GM12892 (cell line): Measurements from ENCODE around the gene C12orf57.

ENCODE experiments used
- DNase-seq: peaks from one replicate; pipeline ENCODE4 v3.0.0; 2011; ENCODE audit not compliant: insufficient read length
- FAIRE-seq: peaks from 2 replicates; lab custom pipeline; 2011; peaks lifted over from hg19 to GRCh38; lab: Jason Lieb, UNC
- POLR2A ChIP-seq: IDR thresholded peaks from 2 replicates; pipeline ENCODE4 v1.6.1; 2011; ENCODE audit warnings: low read depth, low read length, control low read depth
- POLR2AphosphoS5 ChIP-seq: IDR thresholded peaks from 2 replicates; pipeline ENCODE4 v1.6.1; 2011; ENCODE audit warnings: low read depth, low read length, control low read depth
- TAF1 ChIP-seq: IDR thresholded peaks from 2 replicates; pipeline ENCODE4 v1.6.1; 2011; ENCODE audit warnings: low read depth, mild to moderate bottlenecking, control low read depth, low read length, borderline replicate concordance

The C12orf57 gene

GRCh38 chr12:6952121-6952862 lies 8.5 kb downstream of the C12orf57 start:
- DNase-seq: no peak
- TF ChIP-seq POLR2A (peak; percentile 13), POLR2AphosphoS5 (no peak)
- no peak for FAIRE-seq

GRCh38 chr12:6952863-6953441 lies 9.1 kb downstream of the C12orf57 start:
- FAIRE-seq (no peak), DNase-seq (no peak)
- no peak for TF ChIP-seq POLR2A
- no peak for TF ChIP-seq TAF1
- TF ChIP-seq POLR2AphosphoS5: no peak

DNA sequence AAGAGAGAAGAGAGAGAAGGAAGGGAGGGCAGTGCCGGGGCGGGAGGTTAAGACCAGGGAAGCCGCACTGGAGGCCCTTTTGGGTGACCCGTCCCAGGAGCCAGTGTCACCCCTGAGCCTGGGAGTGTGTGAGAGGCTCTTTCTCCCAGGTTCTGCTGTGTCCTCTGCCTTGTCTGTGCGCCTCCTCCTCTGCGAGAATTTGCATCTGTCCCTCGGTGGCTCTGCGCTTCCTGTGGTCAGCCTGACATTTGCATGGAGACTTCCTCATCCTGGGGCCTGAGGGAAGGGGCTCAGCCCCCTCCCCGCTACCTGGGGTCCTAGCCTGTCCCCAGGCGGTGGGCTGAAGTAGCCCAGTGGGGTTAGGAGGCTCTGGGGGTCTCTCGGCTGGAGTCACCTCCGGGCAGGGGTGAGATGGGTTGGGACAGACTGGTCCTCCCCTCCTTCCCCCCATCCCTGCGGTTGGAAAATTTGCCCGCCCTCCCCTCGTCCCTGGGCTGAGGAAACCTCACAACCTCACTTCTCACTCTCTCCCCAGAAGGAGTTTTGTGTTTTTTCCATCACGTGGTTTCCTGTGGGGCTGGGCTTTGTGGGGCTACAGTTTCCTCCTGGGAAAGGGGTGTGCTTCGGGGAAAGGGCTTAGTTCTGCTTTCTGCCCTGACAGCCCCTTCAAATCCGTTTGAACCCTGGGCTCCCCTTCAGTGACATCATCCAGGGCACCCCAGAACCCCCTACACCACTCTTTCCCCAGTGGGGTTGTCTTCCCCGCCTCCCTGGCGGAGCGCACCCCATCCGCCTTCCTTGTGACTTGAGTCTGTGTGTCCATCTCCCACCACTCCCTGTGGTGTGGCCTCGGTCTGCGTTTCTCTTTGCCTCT lies 9.9 kb downstream of the C12orf57 start:
- TF ChIP-seq POLR2A: peak; percentile 97
- peak; percentile 99 for TF ChIP-seq POLR2AphosphoS5
- peak; percentile 90 for TF ChIP-seq TAF1

DNA sequence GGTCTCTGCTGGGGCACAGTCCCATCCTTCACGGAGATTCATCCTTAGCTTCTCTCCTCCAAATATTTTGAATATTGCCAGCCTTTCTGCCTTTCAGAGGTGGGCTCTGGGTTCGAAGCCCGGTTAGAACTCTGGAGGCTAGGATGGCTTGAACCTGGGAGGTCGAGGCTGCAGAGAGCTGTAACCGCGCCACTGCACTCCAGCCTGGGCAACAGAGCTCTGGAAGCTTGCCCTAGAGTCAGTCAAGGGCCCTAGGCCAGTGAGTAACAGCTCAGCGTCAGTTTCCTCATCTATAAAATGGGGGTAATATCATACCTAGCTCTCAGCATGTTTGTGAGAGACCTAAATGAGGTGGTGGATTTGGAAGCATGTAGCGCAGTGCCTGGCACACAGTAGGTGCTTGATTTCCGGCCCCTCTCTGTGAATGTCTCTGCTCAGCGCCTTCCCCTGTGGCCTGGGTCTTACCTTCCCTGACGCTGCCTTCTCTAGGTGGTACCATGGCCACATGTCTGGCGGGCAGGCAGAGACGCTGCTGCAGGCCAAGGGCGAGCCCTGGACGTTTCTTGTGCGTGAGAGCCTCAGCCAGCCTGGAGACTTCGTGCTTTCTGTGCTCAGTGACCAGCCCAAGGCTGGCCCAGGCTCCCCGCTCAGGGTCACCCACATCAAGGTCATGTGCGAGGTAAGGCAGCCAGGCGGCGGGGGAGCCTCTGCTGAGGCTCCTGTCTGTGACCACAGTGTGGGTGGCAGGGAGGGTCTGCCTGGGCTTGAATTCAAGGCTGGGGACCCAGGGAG lies 10.7 kb downstream of the C12orf57 start:
- DNase-seq (no peak), FAIRE-seq (peak; percentile 54)
- TF ChIP-seq POLR2AphosphoS5 (no peak), TAF1 (no peak), POLR2A (no peak; the same call in 1 of the 2 replicates)

More for the DNA sequence above, 9.9 kb downstream of the C12orf57 start:
- FAIRE-seq (peak; percentile 99), DNase-seq (no peak)

DNA sequence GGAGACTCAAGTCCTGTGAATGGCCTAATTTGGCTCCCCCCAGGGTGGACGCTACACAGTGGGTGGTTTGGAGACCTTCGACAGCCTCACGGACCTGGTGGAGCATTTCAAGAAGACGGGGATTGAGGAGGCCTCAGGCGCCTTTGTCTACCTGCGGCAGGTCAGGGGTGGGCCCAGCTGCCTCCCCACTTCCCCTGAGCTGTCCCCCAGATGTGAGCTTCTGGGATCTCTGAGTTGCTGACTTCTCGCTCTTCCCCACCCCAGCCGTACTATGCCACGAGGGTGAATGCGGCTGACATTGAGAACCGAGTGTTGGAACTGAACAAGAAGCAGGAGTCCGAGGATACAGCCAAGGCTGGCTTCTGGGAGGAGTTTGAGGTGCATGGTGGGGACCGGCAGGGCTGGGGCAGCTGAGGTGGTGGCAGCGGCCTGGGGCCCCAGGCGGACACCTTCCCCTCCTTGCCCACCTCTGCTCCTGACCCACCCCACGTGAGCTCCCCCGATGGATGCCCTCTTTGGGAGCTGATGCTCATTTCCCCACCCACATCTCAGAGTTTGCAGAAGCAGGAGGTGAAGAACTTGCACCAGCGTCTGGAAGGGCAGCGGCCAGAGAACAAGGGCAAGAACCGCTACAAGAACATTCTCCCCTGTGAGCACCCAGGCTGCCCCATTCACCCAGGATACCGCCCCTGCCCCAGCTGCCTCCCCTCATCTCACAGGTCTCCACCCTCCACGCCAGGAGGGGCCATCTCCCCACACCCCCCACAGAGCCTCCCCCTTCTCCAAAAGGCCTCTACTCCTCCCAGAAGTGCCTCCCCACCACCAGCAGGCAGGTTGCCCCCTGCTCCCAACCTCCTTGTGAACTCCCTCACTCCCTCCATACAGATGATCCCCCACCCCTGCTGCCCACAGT lies 11.5 kb downstream of the C12orf57 start:
- FAIRE-seq (no peak), DNase-seq (no peak)
- TF ChIP-seq POLR2A (no peak), POLR2AphosphoS5 (0 out of 2 replicates have a peak, but pooled peaks have one; percentile 58)

DNA sequence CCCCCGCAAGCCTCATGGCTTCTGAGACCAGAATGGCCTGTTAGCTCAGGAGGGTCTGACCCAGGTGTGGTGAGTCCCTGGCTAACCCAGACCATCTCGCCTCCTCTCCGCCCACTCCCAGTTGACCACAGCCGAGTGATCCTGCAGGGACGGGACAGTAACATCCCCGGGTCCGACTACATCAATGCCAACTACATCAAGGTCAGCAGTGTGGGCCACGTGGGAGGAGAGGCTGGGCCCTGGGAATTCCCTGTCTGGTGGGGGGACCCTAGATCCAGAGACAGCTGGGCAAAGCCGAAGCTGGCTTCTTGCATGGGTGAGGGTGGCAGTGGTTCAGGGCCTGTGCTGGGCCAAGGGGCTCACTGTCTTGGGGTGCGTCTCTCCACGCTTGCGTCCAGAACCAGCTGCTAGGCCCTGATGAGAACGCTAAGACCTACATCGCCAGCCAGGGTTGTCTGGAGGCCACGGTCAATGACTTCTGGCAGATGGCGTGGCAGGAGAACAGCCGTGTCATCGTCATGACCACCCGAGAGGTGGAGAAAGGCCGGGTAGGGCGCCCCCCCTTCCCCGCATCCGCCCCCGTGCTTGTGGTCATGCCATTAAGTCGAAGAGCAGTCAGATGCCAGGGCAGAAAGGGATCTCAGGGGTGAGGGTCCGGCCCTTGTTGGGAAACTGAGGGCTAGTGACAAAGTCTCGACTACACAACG lies 12.4 kb downstream of the C12orf57 start:
- peak; percentile 95 for FAIRE-seq
- TF ChIP-seq POLR2AphosphoS5 (no peak; the same call in 1 of the 2 replicates), TAF1 (no peak), POLR2A (no peak; the same call in 1 of the 2 replicates)
- DNase-seq: no peak

- no peak for DNase-seq
- peak; percentile 6; the same call in 1 of the 2 replicates for TF ChIP-seq POLR2A
- no peak for TF ChIP-seq TAF1
- no peak for TF ChIP-seq POLR2AphosphoS5
- FAIRE-seq: peak; percentile 44
Measured at GRCh38 chr12:6957151-6957701, 13.4 kb downstream of the C12orf57 start.

- DNase-seq (no peak), FAIRE-seq (peak; percentile 36)
- 0 out of 2 replicates have a peak, but pooled peaks have one; percentile 23 for TF ChIP-seq TAF1
- no peak; the same call in none of the 2 replicates for TF ChIP-seq POLR2A
- peak; percentile 28; the same call in 1 of the 2 replicates for TF ChIP-seq POLR2AphosphoS5
Measured at GRCh38 chr12:6957741-6958608, 14.2 kb downstream of the C12orf57 start.

DNA sequence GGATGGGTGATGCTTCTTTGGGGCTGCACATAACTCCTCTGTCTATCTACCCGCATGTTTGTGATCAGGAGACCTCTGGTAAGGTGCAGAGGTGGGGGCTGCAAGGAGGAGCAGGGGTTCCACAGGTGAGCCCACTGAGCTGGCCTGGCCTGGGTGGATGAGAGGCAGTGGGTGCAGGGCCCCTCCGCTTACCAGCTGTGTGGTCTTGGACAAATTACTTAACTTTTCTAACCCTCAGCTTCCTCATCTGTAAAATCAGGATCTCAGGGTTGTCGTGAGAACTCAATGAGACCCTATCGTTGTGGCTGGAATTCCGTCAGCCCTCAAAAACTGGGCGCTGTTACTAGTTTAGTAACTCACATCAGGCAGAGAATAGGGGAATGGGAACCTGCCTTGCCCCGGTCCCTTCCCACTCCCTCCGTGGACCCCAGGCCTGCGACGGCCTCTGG lies 14.8 kb downstream of the C12orf57 start:
- no peak for TF ChIP-seq TAF1
- TF ChIP-seq POLR2AphosphoS5: no peak; the same call in none of the 2 replicates
- TF ChIP-seq POLR2A: no peak; the same call in 1 of the 2 replicates
- DNase-seq: no peak
- no peak for FAIRE-seq
